ENCODE measurements around the gene C10orf67. TPM values are rescaled to one million over a fixed set of nuclear protein-coding genes. Genes with fewer than 3 reads are reported as not detected.

Gene C10orf67
- total and polyA plus RNA-seq, 2 of the 8 experiments (the other 6 are each of a cell fraction or from before 2014, with no cell fraction given): 0.05 to 0.11 TPM

- DNase-seq (ENCODE audit: low read depth in 1 of 2, low spot score in 2 of 2): peak; percentile 51 to 64
- Histone ChIP-seq H2BK120ac (replicated peaks; ENCODE audit: low read depth, low read length) (no peak overlapping the region), H3K14ac (ENCODE audit: insufficient read length) (no peak overlapping the region), H3K4me3 (ENCODE audit: extremely low read depth in 1 of 4, insufficient read depth in 2 of 4, low read depth in 3 of 4, low read length in 4 of 4) (peak overlapping the region in 2 of 4 experiments; percentile 7 to 48; a peak in 4 of 8 replicates), H3K56ac (replicated peaks; ENCODE audit: insufficient read length, low read depth, low read length) (no peak overlapping the region), H3K18ac (ENCODE audit: extremely low read depth, low read length) (no peak overlapping the region; the same call in 1 of the 2 replicates), H4K8ac (ENCODE audit: extremely low read depth, insufficient read depth, low read length) (no peak overlapping the region), H3K9ac (replicated peaks in 1 of 4; ENCODE audit: extremely low read depth in 1 of 4, low read depth in 3 of 4, low read length in 3 of 4) (peak overlapping the region in 1 of 4 experiments; percentile 30; a peak in 2 of 7 replicates), H4K5ac (ENCODE audit: insufficient read length, low read depth, low read length) (no peak overlapping the region), H2BK5ac (ENCODE audit: low read depth, low read length) (peak overlapping the region; percentile 58; the same call in 1 of the 2 replicates), H3K36me3 (ENCODE audit: control insufficient read depth in 2 of 4, insufficient read depth in 4 of 4, low read length in 3 of 4) (no peaks in the 10 kb centered on the region), H2AK5ac (ENCODE audit: low read depth, low read length) (no peak overlapping the region), H3K79me1 (ENCODE audit: low read depth, low read length) (no peaks in the 10 kb centered on the region), H2AFZ (ENCODE audit: low read length) (peak overlapping the region; percentile 16; the same call in 1 of the 2 replicates), H3K23me2 (ENCODE audit: low read depth, low read length) (no peaks in the 10 kb centered on the region), H3K9me3 (ENCODE audit: insufficient read depth in 2 of 2, low read depth in 1 of 2, low read length in 1 of 2) (no peaks in the 10 kb centered on the region; a peak in 1 of 4 replicates), H4K91ac (replicated peaks; ENCODE audit: insufficient read length, low read length) (peak overlapping the region; percentile 39), H3K4me2 (ENCODE audit: insufficient read depth in 1 of 2, low read depth in 2 of 2, low read length in 2 of 2) (peak overlapping the region; percentile 56), H3K27ac (ENCODE audit: low read depth, low read length) (peak overlapping the region; percentile 78), H2BK20ac (ENCODE audit: low read length) (peak overlapping the region; percentile 25; the same call in 1 of the 2 replicates), H3K23ac (ENCODE audit: insufficient read length) (no peak overlapping the region), H2BK12ac (ENCODE audit: low read depth, low read length) (peak overlapping the region; percentile 89; the same call in 1 of the 2 replicates), H2BK15ac (ENCODE audit: low read length) (no peak overlapping the region), H4K20me1 (replicated peaks in 1 of 2; ENCODE audit: control insufficient read depth in 1 of 2, insufficient read depth in 2 of 2, low read length in 2 of 2) (no peaks in the 10 kb centered on the region), H3K4ac (replicated peaks; ENCODE audit: insufficient read length, low read depth, low read length) (no peak overlapping the region), H3K27me3 (replicated peaks in 1 of 4; ENCODE audit: control insufficient read depth in 3 of 4, extremely low read depth in 1 of 4, insufficient read depth in 3 of 4, low read length in 3 of 4) (no peaks in the 10 kb centered on the region), H3K79me2 (ENCODE audit: control insufficient read depth in 1 of 2, insufficient read depth in 2 of 2, low read length in 2 of 2) (no peaks in the 10 kb centered on the region), H3K4me1 (replicated peaks in 1 of 4; ENCODE audit: control insufficient read depth in 3 of 4, insufficient read depth in 4 of 4, low read length in 3 of 4) (peaks cover 2 to 17% (median 7%) of the 10 kb centered on the region in 4 experiments; a peak in 6 of 7 replicates)
- FAIRE-seq: peak; percentile 97
- 1% methylated on average over 7 of the region's 7 CpGs; no CpG with 5 or more reads in 1 of the 2 experiments for WGBS, 2 experiments (ENCODE audit: extremely low coverage in 1 of 2, insufficient coverage in 1 of 2, insufficient read length in 1 of 2, insufficient replicate concordance in 2 of 2, low coverage in 1 of 2, low lambda C conversion rate in 2 of 2, missing lambda C conversion rate in 1 of 2)
- ChIA-PET CTCF (ENCODE audit: partially characterized antibody) (interaction anchor here (1.0 to 6.7 kb wide), 8 partner anchors 8 to 235 kb away, joined by 3 to 45 read pairs (median 3); no protein-coding TSS in a partner anchor), POLR2A (ENCODE audit: partially characterized antibody) (interaction anchor here (0.6 to 1.2 kb wide), 2 partner anchors 96 to 670 kb away, joined by 3 read pairs; no protein-coding TSS in a partner anchor)
- no peak for TF ChIP-seq CBX5 (IDR thresholded peaks at IDR 0.05; ENCODE audit: low read depth, low read length)
- TF ChIP-seq CTBP2 (IDR thresholded peaks at IDR 0.05; ENCODE audit: borderline replicate concordance, insufficient read depth, insufficient read length, low read length): no peak
- no peak for TF ChIP-seq RXRA (IDR thresholded peaks at IDR 0.05; ENCODE audit: insufficient read depth, low read depth, low read length)
- TF ChIP-seq FOSL1 (IDR thresholded peaks at IDR 0.05; ENCODE audit: insufficient read depth, low read depth, low read length): no peak
- TF ChIP-seq KDM1A (IDR thresholded peaks at IDR 0.05; ENCODE audit: borderline replicate concordance, low read length): no peak
- no peak for TF ChIP-seq SIRT6 (IDR thresholded peaks at IDR 0.05; ENCODE audit: low read length)
- peak; percentile 72; the same call in 1 of the 2 replicates for TF ChIP-seq SP1 (IDR thresholded peaks at IDR 0.05; ENCODE audit: low read depth, low read length)
- TF ChIP-seq POLR2A (IDR thresholded peaks at IDR 0.05; ENCODE audit: control extremely low read depth in 1 of 2, low read depth in 2 of 2, low read length in 2 of 2): peak; percentile 46 to 55; a peak in 2 of 3 replicates
- peak in 1 of 2 experiments; percentile 88; a peak in 1 of 3 replicates for TF ChIP-seq EP300 (IDR thresholded peaks at IDR 0.05; ENCODE audit: borderline replicate concordance in 1 of 2, low read depth in 2 of 2, low read length in 2 of 2)
- no peak for TF ChIP-seq RNF2 (IDR thresholded peaks at IDR 0.05; ENCODE audit: borderline replicate concordance, low read depth, low read length, missing control alignments, poor library complexity, severe bottlenecking)
- peak in 1 of 2 experiments; percentile 34; a peak in 1 of 4 replicates for TF ChIP-seq RAD21 (IDR thresholded peaks at IDR 0.05 in 1 of 2, conservative IDR thresholded peaks at IDR 0.05 in 1 of 2; ENCODE audit: low read depth in 2 of 2, low read length in 2 of 2)
Observed at GRCh38 chr10:23280419-23281043, 64.1 kb downstream of the C10orf67 start.

Measured in H1 (cell line).